ENCODE results near the gene PDIA5.

The PDIA5 gene

GRCh38 chr3:123126031-123126430 is 59.2 kb downstream of the PDIA5 start:
- in situ Hi-C loops (cut with HindIII; ENCODE audit: low sequenced_read_pairs) = no loop called here

DNA sequence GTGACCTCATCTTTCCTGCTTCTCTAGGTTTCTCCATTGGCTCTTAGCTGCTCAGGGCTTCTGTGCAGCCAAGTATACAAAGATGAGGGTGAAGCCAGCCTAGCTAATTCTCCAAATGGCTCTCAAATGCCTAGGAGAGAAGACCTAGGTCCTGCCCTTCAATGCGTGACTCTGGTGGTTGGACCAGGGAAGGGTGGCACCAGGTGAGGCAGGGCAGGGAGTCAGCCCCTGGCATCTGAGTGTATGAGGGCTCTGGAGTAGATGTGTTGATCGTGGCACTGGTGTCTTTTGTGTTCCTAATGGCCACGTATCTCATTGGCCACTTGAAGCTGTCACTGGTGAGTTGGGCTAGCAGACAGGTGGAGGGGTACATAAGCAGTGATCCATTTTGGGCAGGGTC is 59.8 kb downstream of the PDIA5 start:
- DNase-seq (ENCODE audit: low read depth, low spot score) = no peak
- H3K4me3 ChIP-seq (ENCODE audit: low read depth, low read length) = no peak overlapping the region
- in situ Hi-C loops (cut with HindIII; ENCODE audit: low sequenced_read_pairs) = no loop called here
- TF ChIP-seq, protein P1, sequence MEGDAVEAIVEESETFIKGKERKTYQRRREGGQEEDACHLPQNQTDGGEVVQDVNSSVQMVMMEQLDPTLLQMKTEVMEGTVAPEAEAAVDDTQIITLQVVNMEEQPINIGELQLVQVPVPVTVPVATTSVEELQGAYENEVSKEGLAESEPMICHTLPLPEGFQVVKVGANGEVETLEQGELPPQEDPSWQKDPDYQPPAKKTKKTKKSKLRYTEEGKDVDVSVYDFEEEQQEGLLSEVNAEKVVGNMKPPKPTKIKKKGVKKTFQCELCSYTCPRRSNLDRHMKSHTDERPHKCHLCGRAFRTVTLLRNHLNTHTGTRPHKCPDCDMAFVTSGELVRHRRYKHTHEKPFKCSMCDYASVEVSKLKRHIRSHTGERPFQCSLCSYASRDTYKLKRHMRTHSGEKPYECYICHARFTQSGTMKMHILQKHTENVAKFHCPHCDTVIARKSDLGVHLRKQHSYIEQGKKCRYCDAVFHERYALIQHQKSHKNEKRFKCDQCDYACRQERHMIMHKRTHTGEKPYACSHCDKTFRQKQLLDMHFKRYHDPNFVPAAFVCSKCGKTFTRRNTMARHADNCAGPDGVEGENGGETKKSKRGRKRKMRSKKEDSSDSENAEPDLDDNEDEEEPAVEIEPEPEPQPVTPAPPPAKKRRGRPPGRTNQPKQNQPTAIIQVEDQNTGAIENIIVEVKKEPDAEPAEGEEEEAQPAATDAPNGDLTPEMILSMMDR (IDR thresholded peaks at IDR 0.05; ENCODE audit: low read depth, low read length) = no peak

More at GRCh38 chr3:123126031-123126430, 59.2 kb downstream of the PDIA5 start:
- DNase-seq (ENCODE audit: low read depth, low spot score) = no peak
- no peak overlapping the region for H3K4me3 ChIP-seq (ENCODE audit: low read depth, low read length)
- TF ChIP-seq, protein P1 (IDR thresholded peaks at IDR 0.05; ENCODE audit: low read depth, low read length) = no peak

- no peak for DNase-seq (ENCODE audit: low read depth, low spot score)
- in situ Hi-C loops (cut with HindIII; ENCODE audit: low sequenced_read_pairs) = no loop called here
- TF ChIP-seq, protein P1 (IDR thresholded peaks at IDR 0.05; ENCODE audit: low read depth, low read length) = no peak
- H3K4me3 ChIP-seq (ENCODE audit: low read depth, low read length) = no peak overlapping the region
Measured at GRCh38 chr3:123129092-123129491, 62.3 kb downstream of the PDIA5 start.

GRCh38 chr3:123129532-123129931 is 62.7 kb downstream of the PDIA5 start:
- TF ChIP-seq, protein P1 (IDR thresholded peaks at IDR 0.05; ENCODE audit: low read depth, low read length) = no peak
- in situ Hi-C loops (cut with HindIII; ENCODE audit: low sequenced_read_pairs) = no loop called here
- no peak for DNase-seq (ENCODE audit: low read depth, low spot score)
- no peak overlapping the region for H3K4me3 ChIP-seq (ENCODE audit: low read depth, low read length)

DNA sequence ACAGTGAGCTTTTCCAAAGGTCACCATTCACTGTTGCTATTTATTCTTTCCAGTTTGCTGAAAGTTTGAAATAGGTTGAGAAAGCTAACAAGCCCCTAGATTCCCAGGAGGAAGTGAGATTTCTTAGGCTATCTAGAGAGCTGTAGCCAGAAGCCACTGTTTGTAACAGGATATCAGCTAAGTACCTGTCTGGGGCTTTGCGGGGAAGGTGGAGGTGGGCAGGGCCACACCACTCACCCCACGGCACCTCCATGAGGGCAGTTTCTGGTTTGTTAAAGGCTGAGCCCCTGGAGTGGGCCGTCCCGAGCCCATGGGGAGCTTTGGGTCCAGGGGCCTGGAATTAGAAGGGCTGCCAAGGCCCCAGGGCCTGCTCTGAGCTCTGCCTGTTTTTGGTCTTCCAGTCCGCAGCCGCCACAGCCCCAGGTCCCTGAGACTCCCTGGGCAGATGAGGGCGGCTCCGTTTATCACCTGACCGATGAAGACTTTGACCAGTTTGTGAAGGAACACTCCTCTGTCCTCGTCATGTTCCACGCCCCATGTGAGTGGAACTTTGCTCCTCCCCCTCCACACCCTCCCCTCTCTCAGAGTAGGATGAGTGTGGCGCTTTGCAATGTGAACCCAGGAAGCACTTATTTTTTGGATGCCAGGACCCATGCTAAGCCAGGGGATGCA is 63.4 kb downstream of the PDIA5 start:
- H3K4me3 ChIP-seq (ENCODE audit: low read depth, low read length) = no peak overlapping the region
- in situ Hi-C loops (cut with HindIII; ENCODE audit: low sequenced_read_pairs) = no loop called here
- DNase-seq (ENCODE audit: low read depth, low spot score) = no peak
- TF ChIP-seq, protein P1 (IDR thresholded peaks at IDR 0.05; ENCODE audit: low read depth, low read length) = no peak

DNA sequence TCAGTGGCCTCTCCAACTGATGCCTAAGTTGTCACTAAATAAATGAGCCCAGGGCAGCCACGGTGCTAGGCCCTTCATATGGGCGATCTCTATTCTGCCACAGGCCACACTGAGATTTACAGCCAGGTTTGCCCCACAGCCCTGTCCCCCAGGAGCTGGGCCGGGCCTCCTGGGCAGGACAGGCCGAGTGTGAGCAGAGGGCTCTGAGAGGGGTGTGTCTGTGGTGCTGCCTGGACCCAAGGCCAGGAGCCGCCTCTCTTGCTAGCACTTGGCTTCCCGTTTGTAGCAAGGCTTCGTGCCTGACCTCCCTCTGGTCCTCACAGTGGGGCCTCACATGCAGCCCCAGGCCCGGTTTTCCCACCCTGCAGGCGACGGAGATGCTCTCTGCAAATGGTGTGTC is 67.8 kb downstream of the PDIA5 start:
- in situ Hi-C loops (cut with HindIII; ENCODE audit: low sequenced_read_pairs) = no loop called here
- no peak overlapping the region for H3K4me3 ChIP-seq (ENCODE audit: low read depth, low read length)
- TF ChIP-seq, protein P1 (IDR thresholded peaks at IDR 0.05; ENCODE audit: low read depth, low read length) = no peak
- DNase-seq (ENCODE audit: low read depth, low spot score) = no peak

Measured in astrocyte of the spinal cord (primary cell).